Measurements from ENCODE around the gene HS1BP3. TPM values are rescaled to one million over a fixed set of nuclear protein-coding genes. Genes with fewer than 3 reads are reported as not detected.
A peak's percentile ranks its signal among the peaks of the same experiment; 100 is the strongest.

HS1BP3 gene
- total RNA-seq, 3 donors from 2014 or later, result 19.0 to 31.8 (median 25.9) TPM

DNA sequence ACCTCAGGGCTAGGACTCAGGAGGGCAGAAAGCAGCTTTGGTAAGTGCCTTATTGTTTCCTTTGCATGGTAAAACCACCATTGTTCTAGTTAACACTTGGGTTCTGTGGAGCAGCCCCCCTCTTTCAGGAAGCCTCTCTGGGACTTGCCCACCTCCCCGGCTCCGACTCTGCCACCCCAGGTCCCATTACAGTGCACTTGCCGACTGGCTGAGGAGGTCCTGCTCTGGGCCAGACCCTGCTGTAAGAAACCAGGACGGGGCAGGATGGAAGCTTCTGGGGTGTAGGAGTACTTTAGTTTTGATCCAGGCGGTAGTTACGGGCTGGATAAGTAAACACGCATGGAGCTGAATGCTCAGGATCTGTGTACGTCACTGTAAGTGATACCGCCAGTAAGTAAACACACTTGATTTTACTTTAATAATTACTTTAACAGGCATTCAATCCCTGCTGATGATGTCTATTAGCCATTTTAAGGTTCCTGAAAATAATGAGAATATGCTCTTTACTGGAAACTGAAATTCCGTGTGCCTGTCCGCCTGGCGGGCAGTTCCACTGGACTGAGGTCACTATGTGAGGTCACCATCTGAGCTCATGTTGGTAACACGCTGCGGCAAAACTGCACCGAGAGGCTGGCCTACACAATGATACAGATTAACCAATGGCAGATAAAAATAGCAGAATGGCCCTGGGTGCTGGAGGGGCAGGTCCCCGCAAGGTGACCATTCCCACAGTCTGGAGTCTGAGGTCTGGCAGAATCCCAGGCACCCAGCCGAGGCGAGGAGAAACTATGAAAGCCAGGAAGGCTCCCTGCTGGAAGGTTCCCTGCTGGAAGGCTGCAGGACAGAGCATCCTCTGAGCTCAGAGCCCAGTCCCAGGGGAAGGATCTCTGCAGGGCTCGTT is 25.2 kb downstream of the HS1BP3 start:
- peaks cover 0 to 4% of the 10 kb centered on the region in 2 donors for H3K4me1 ChIP-seq
- no peaks in the 10 kb centered on the region for H3K27me3 ChIP-seq
- H3K9me3 ChIP-seq, result no peaks in the 10 kb centered on the region
- TF ChIP-seq POLR2AphosphoS5 (IDR thresholded peaks at IDR 0.05), result no peak
- TF ChIP-seq, protein P1, sequence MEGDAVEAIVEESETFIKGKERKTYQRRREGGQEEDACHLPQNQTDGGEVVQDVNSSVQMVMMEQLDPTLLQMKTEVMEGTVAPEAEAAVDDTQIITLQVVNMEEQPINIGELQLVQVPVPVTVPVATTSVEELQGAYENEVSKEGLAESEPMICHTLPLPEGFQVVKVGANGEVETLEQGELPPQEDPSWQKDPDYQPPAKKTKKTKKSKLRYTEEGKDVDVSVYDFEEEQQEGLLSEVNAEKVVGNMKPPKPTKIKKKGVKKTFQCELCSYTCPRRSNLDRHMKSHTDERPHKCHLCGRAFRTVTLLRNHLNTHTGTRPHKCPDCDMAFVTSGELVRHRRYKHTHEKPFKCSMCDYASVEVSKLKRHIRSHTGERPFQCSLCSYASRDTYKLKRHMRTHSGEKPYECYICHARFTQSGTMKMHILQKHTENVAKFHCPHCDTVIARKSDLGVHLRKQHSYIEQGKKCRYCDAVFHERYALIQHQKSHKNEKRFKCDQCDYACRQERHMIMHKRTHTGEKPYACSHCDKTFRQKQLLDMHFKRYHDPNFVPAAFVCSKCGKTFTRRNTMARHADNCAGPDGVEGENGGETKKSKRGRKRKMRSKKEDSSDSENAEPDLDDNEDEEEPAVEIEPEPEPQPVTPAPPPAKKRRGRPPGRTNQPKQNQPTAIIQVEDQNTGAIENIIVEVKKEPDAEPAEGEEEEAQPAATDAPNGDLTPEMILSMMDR (IDR thresholded peaks at IDR 0.05), result peak in 1 of 3 donors; percentile 23
- no peak for TF ChIP-seq POLR2A (IDR thresholded peaks at IDR 0.05)
- DNase-seq (ENCODE audit: low spot score in 2 of 2), result peak in 1 of 2 donors; percentile 48
- peak overlapping the region in 1 of 2 donors; percentile 74 for H3K27ac ChIP-seq
- H3K4me3 ChIP-seq, result no peak overlapping the region
- H3K36me3 ChIP-seq, result peaks cover 3% of the 10 kb centered on the region
- intact Hi-C loops (cut with DNase I; ENCODE audit: low total_unique reads), result no loop called here

DNA sequence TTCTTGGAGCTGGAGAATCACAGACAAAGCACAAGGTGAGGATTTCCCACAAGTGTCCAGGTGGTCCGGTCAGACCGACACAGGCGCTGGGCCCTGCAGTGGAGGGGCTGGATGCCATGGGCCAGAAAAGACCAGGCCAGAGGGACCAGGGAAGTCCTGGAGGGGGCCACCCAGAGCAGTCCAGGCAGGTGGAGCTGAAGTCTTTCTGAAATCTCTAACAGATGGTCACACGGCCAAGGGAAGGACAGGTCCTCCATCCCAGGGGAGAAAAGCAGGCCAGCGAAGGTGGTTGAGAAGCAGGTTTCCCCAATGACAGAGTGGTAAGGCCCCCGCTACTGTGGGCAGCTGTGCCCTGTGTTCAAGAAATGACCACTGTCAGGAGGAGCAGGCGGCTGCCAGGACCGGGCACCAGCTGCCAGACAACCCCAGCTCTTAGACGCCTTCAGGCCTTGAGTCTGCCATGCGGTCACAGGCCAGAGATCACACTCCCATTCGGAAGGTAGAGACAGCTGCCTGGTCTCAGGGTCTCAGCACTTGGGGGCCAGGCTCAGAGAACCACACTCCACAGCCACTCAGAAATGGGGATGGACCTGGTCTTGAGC is 25.9 kb downstream of the HS1BP3 start:
- H3K27me3 ChIP-seq, result no peaks in the 10 kb centered on the region
- no peak overlapping the region for H3K4me3 ChIP-seq
- DNase-seq (ENCODE audit: low spot score in 2 of 2), result peak in 1 of 2 donors; percentile 45
- peaks cover 3% of the 10 kb centered on the region for H3K36me3 ChIP-seq
- peak overlapping the region in 1 of 2 donors; percentile 74 for H3K27ac ChIP-seq
- H3K4me1 ChIP-seq, result peaks cover 0 to 8% of the 10 kb centered on the region in 2 donors
- TF ChIP-seq POLR2AphosphoS5 (IDR thresholded peaks at IDR 0.05) (no peak), POLR2A (IDR thresholded peaks at IDR 0.05) (no peak)
- TF ChIP-seq, protein P1 (IDR thresholded peaks at IDR 0.05), result no peak
- intact Hi-C loops (cut with DNase I; ENCODE audit: low total_unique reads), result no loop called here
- no peaks in the 10 kb centered on the region for H3K9me3 ChIP-seq

DNA sequence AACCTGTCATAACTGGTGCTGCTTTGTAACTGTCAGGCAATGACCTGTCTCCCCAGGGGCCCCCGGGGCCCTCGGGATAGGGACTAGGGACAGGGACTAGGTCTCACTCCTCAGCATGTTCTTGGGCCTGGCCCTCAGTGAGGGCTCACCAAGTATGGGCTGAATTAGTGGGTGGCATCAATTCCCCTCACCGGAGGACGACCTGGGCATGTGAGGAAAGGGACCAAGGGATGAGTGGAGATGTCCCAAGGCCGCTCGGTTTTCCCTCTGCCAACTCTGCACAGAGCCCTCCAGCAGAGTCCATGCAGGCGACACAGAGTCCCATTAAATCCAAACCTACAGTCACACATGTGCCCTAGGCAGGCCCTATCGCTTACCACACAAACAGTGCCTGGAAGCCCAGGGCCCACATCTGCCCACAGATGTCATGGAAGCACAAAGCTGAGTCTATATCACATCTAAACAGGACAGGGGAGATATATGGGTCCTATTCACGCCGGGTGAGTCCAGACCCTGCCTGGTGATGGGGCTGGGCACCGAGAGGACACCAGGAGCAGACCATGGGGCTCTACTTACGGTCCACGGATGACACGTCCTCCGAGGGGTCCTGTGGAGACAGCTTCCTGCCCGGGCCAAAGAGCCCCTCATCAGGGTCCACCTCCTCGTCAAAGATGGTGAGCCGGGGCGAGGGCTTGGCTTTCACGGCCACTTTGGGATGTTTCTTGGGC is 26.6 kb downstream of the HS1BP3 start:
- Histone ChIP-seq H3K4me3 (no peak overlapping the region), H3K9me3 (no peaks in the 10 kb centered on the region), H3K27ac (peak overlapping the region in 1 of 2 donors; percentile 74), H3K27me3 (no peaks in the 10 kb centered on the region), H3K36me3 (peaks cover 3% of the 10 kb centered on the region), H3K4me1 (peaks cover 0 to 8% of the 10 kb centered on the region in 2 donors)
- DNase-seq (ENCODE audit: low spot score in 2 of 2), result peak in 1 of 2 donors; percentile 46
- TF ChIP-seq, protein P1 (IDR thresholded peaks at IDR 0.05), result no peak
- no peak for TF ChIP-seq POLR2A (IDR thresholded peaks at IDR 0.05)
- TF ChIP-seq POLR2AphosphoS5 (IDR thresholded peaks at IDR 0.05), result no peak
- intact Hi-C loops (cut with DNase I; ENCODE audit: low total_unique reads), result no loop called here

DNA sequence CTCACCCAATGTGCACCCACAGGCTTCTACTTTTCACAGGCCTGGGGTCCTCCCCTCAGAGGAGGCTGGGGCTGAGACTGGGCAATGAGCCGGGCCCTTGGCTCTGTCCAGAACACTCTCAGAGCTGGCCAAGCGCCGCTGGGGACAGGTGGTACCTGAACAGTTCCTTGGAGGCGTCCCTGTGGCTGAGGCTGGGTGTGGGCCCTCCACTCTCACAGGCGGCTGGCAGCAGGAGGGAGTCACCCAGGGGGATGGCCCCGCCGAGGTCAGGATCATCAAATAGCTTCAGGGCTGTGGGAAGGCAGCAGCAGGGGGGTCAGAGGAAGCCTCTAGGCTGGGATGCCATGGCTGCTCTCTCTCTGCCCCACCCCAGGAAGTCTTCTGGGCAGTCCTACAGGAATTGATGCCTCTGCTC is 27.1 kb downstream of the HS1BP3 start:
- DNase-seq (ENCODE audit: low spot score in 2 of 2), result peak in 1 of 2 donors; percentile 43
- Histone ChIP-seq H3K9me3 (no peaks in the 10 kb centered on the region), H3K27ac (no peak overlapping the region), H3K27me3 (no peaks in the 10 kb centered on the region), H3K4me3 (no peak overlapping the region), H3K36me3 (peaks cover 3% of the 10 kb centered on the region), H3K4me1 (peaks cover under 1 to 11% of the 10 kb centered on the region in 2 donors)
- TF ChIP-seq, protein P1 (IDR thresholded peaks at IDR 0.05), result no peak
- TF ChIP-seq POLR2AphosphoS5 (IDR thresholded peaks at IDR 0.05), result no peak
- no peak for TF ChIP-seq POLR2A (IDR thresholded peaks at IDR 0.05)
- intact Hi-C loops (cut with DNase I; ENCODE audit: low total_unique reads), result no loop called here
